Prostate gland (tissue), 2 donors: Measurements from ENCODE around the gene HSD17B11. TPM values are rescaled to one million over a fixed set of nuclear protein-coding genes. Genes with fewer than 3 reads are reported as not detected.
"Not testable (repeated sequence)": the region's sequence is repeated elsewhere in the genome, so short reads cannot be mapped to it uniquely, and the experiment has no call there.

Experiments
- DNase-seq: peaks from one replicate; pipeline ENCODE4 v3.0.0-alpha.2; 2019; ENCODE audit warnings: low spot score
- H3K27ac ChIP-seq, 2 donors: fragments of 200-600 bp; sonication (generic); 2 replicates each; pipeline ENCODE4 v1.5.1; 2017 to 2019
- H3K27me3 ChIP-seq: fragments of 200-600 bp; sonication (generic); replicated peaks from 2 replicates; pipeline ENCODE4 v1.5.1; 2019; ENCODE audit not compliant: insufficient read depth
- H3K36me3 ChIP-seq, 2 donors: fragments of 200-600 bp; sonication (generic); 1 replicate in 1 of 2; 2 replicates in 1 of 2; pipeline versions ENCODE4 v1.5.1 to v1.8.1; 2017 to 2019
- H3K4me1 ChIP-seq: fragments of 200-600 bp; sonication (generic); replicated peaks from 2 replicates; pipeline ENCODE4 v1.5.1; 2019
- H3K4me3 ChIP-seq, 2 donors: fragments of 200-600 bp; sonication (generic); 2 replicates each; pipeline ENCODE4 v1.5.1; 2017 to 2019
- H3K9me3 ChIP-seq: fragments of 200-600 bp; sonication (generic); 2 replicates; pipeline ENCODE4 v1.5.1; 2017
- POLR2A ChIP-seq: fragments of 450-650 bp; IDR thresholded peaks from one replicate; pipeline ENCODE4 v1.6.1; 2016; ENCODE audit warnings: antibody characterized with exemption, mild to moderate bottlenecking
- POLR2AphosphoS5 ChIP-seq: sonication (generic); formaldehyde crosslinking; IDR thresholded peaks from one replicate; pipeline ENCODE4 v1.6.1; 2017; ENCODE audit warnings: antibody characterized with exemption
- WGBS: methylation state at CpG from one replicate; pipeline ENCODE4 v1.1.5; 2018; 5-methylcytosine and 5-hydroxymethylcytosine counted together
- intact Hi-C: fragments of 100-400 bp; cut with DNase I; formaldehyde crosslinking; loops from one replicate; pipeline ENCODE4 v1.14.2; 2022
- total RNA-seq, 2 donors: library from RNA; depleted of rRNA; stranded (reverse); fragments of >200 nt; gene quantifications; one replicate each; pipeline ENCODE4 v1.1.0, GENCODE V29; 2016
- TF ChIP-seq, protein P1 (sequence below), 4 experiments: fragments of 200-600 bp in 2 of 4; fragments of 450-650 bp in 2 of 4; sonication (generic) in 2 of 4; IDR thresholded peaks; 1 replicate in 3 of 4; 2 replicates in 1 of 4; pipeline ENCODE4 v1.5.1; 2016 to 2019; ENCODE audit warnings: antibody characterized with exemption in 4 of 4, mild to moderate bottlenecking in 2 of 4, moderate library complexity in 2 of 4

Gene HSD17B11
- total RNA-seq, 2 donors from 2014 or later = 38.2 to 45.2 TPM

DNA sequence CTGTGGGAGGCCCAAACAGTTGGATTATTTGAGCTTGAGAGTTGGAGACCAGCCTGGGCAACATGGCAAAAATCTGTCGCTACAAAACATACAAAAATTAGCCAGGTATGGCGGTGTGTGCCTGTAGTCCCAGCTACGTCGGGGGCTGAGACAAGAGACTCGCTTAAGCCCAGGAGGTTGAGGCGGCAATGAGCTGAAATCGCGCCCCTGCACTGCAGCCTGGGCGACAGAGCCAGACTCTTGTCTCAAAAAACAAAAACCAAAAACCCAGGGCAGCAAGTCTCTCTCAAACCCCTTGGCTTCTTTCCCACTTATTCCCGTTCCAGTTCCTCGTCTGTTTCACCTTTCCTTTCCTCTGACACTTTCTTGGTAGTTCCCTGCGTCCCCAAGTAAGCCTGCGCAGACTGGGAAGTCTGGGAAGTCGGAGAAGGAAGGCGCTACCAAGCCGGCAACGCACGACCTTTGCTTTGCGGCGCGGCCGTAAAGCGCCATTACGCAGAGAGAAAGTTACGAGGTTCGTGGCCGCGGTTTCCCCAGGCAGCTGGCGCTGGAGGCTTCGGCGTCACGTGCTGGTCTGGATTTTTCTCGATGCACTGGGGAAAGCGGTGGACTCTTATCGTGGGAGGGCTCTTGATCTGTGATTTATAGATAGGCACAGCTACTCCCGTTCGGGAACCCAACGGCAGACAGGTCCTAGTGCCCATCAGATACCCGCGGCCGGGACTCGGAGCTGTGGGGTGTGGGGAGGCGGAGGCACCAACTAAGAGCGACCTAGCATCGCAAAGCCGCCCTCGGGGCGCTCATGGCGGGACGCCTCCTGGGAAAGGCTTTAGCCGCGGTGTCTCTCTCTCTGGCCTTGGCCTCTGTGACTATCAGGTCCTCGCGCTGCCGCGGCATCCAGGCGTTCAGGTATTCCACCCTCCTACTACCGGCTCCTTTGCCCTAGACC lies 31.4 kb upstream of the HSD17B11 start, which contains the start of gene NUDT9:
NUDT9 (plus strand) TSS at position 470 of the 949 bp plus-strand sequence; CDS start at position 803, 333 bp downstream.
- H3K36me3 ChIP-seq = no peaks in the 10 kb centered on the region
- peak; percentile 93 for DNase-seq
- intact Hi-C loops = loop anchor here (1.0 kb wide), 1 partner anchor 31 kb away; the partner anchor contains the start of gene HSD17B11
- H3K4me1 ChIP-seq = peaks cover 11% of the 10 kb centered on the region
- peak; percentile 93 for TF ChIP-seq POLR2AphosphoS5
- peak; percentile 47 for TF ChIP-seq POLR2A
- TF ChIP-seq, protein P1, sequence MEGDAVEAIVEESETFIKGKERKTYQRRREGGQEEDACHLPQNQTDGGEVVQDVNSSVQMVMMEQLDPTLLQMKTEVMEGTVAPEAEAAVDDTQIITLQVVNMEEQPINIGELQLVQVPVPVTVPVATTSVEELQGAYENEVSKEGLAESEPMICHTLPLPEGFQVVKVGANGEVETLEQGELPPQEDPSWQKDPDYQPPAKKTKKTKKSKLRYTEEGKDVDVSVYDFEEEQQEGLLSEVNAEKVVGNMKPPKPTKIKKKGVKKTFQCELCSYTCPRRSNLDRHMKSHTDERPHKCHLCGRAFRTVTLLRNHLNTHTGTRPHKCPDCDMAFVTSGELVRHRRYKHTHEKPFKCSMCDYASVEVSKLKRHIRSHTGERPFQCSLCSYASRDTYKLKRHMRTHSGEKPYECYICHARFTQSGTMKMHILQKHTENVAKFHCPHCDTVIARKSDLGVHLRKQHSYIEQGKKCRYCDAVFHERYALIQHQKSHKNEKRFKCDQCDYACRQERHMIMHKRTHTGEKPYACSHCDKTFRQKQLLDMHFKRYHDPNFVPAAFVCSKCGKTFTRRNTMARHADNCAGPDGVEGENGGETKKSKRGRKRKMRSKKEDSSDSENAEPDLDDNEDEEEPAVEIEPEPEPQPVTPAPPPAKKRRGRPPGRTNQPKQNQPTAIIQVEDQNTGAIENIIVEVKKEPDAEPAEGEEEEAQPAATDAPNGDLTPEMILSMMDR (IDR thresholded peaks at IDR 0.05) = peak in 1 of 4 experiments; percentile 12
- WGBS = under 1% methylated on average over 58 of the region's 58 CpGs
- H3K27me3 ChIP-seq = no peaks in the 10 kb centered on the region
- H3K4me3 ChIP-seq = peak within 1 kb of the TSS; percentile 72 to 76
- H3K27ac ChIP-seq = peak within 1 kb of the TSS; percentile 90 to 92
- H3K9me3 ChIP-seq = no peaks in the 10 kb centered on the region

- DNase-seq = no peak
- intact Hi-C loops = no loop called here
- TF ChIP-seq, protein P1 (IDR thresholded peaks at IDR 0.05) = no peak
- TF ChIP-seq POLR2AphosphoS5 (no peak), POLR2A (no peak)
- H3K4me1 ChIP-seq = peaks cover 11% of the 10 kb centered on the region
- 42% methylated on average over 4 of the region's 4 CpGs for WGBS
- peak overlapping the region; percentile 45 to 92 for H3K27ac ChIP-seq
- no peaks in the 10 kb centered on the region for H3K27me3 ChIP-seq
- no peaks in the 10 kb centered on the region for H3K9me3 ChIP-seq
- no peaks in the 10 kb centered on the region for H3K36me3 ChIP-seq
- no peak overlapping the region for H3K4me3 ChIP-seq
Observed at GRCh38 chr4:87420276-87420830, 29.4 kb upstream of the HSD17B11 start.

DNA sequence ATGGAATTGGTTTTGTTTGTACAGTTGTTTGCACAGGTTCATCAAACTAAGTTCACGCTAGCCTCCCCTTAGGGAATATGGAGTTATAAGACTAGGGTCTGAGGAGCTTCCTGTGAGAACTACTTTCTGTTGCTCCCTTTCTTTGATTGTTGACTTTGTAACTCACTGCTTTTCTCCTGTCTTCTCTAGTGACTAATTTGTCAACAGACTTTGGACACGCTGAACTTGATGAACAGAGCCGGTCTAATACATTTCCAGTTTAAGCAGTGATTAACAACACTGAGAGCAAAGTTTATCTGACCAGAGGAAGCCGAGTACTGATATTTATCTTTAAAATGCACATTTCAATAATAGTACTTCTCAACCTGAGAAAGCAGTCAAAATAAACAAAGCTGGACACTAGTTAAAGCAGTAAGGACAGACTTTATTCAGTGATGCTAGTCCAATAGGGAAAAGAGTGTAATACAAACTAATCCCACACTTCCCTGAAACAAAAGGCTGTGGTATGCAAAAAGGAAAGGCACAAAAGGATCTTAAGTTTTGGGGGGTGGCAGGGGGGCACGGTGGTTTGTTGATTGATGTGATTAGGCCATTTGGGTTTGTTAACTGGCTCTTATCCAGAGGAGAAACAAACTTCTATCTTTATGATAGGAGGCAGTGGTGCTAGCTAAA lies 28.7 kb upstream of the HSD17B11 start:
- WGBS = 16% methylated on average over 5 of the region's 5 CpGs
- intact Hi-C loops = no loop called here
- no peaks in the 10 kb centered on the region for H3K27me3 ChIP-seq
- TF ChIP-seq POLR2AphosphoS5 (peak; percentile 75), POLR2A (no peak)
- H3K4me3 ChIP-seq = no peak overlapping the region
- H3K9me3 ChIP-seq = no peaks in the 10 kb centered on the region
- DNase-seq = peak; percentile 49
- peak overlapping the region; percentile 45 to 92 for H3K27ac ChIP-seq
- H3K4me1 ChIP-seq = peaks cover 11% of the 10 kb centered on the region
- no peaks in the 10 kb centered on the region for H3K36me3 ChIP-seq

DNA sequence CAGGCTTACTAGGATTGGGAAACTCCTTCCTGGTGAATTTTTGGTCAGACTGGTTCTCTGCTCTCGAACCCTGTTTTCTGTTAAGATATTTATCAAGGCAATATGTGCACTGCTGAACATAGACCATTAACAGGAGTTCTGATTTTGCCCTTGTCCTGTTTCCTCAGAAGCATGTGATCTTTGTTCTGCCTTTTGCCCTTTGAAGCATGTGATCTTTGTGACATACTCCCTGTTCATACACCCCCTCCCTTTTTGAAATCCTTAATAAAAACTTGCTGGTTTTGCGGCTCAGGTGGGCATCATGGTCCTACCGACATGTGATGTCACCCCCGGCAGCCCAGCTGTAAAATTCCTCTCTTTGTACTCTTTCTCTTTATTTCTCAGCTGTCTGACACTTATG lies 27.4 kb upstream of the HSD17B11 start:
- intact Hi-C loops, H3K27ac ChIP-seq, H3K4me3 ChIP-seq, H3K36me3 ChIP-seq, DNase-seq, H3K9me3 ChIP-seq, H3K27me3 ChIP-seq: not testable (repeated sequence)
- 88% methylated on average over 4 of the region's 4 CpGs for WGBS
- peaks cover 11% of the 10 kb centered on the region for H3K4me1 ChIP-seq

DNA sequence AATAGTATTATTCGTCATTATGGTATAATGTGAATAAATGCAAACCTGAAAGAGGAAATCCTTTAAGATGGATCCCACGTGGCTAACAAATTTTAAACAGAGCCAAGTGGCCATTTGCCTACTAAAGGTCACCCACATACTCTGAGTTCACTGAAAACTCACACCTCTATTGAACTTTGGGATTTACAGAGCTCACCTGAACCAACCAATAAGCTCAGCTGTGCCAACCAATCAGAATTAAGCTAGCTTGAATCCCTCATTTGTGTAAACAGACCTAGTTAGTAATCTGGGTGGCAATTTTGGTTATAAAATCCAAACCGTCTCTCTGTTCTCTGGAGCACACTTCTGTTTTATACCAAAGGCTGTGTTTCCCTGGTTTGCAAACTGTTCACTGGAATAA lies 26.0 kb upstream of the HSD17B11 start:
- TF ChIP-seq POLR2A = no peak
- H3K4me1 ChIP-seq = peaks cover 11% of the 10 kb centered on the region
- H3K27me3 ChIP-seq = no peaks in the 10 kb centered on the region
- no peaks in the 10 kb centered on the region for H3K36me3 ChIP-seq
- H3K27ac ChIP-seq = no peak overlapping the region
- no peak for DNase-seq
- intact Hi-C loops = no loop called here
- WGBS = 50% methylated on average over 3 of the region's 3 CpGs
- no peak overlapping the region for H3K4me3 ChIP-seq
- no peaks in the 10 kb centered on the region for H3K9me3 ChIP-seq

DNA sequence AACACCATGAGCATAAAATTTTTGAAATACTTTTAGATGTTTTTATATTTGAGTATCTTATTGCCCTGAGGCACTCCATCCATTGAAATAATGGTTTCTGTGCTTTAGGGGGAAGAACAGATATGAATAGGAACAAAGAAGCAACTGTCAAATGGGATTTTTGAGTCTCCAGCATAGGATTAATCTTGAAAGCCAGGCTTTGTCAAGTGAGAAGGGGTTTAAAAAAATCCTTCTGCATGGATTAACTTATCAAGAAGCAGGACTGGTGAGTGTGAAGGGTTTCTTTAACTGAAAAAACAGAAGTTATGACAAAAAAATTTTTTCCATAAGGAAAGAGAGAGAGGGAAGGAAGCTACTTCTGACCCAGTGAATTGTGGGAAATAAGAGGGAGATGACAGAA lies 23.8 kb upstream of the HSD17B11 start:
- Histone ChIP-seq H3K9me3 (no peaks in the 10 kb centered on the region), H3K27ac (no peak overlapping the region), H3K4me1 (peaks cover 3% of the 10 kb centered on the region), H3K4me3 (no peak overlapping the region), H3K27me3 (no peaks in the 10 kb centered on the region), H3K36me3 (no peaks in the 10 kb centered on the region)
- no peak for TF ChIP-seq POLR2AphosphoS5
- TF ChIP-seq, protein P1 (IDR thresholded peaks at IDR 0.05) = no peak
- TF ChIP-seq POLR2A = no peak
- intact Hi-C loops = no loop called here
- DNase-seq = no peak
